HG03342 (cell line): ENCODE data around the gene TMEM53.

Source experiments
- ATAC-seq: cut with Tn5 transposase; IDR thresholded peaks from one replicate; pipeline ENCODE4 v1.9.1; 2021; ENCODE audit warnings: mild to moderate bottlenecking, moderate library complexity; ENCODE audit not compliant: unreplicated experiment

Gene TMEM53

GRCh38 chr1:44648529-44649250 is 25.6 kb downstream of the TMEM53 start:
- ATAC-seq: no peak

- ATAC-seq: no peak
Measured at GRCh38 chr1:44647896-44648295, 26.4 kb downstream of the TMEM53 start.

- ATAC-seq: no peak
Measured at GRCh38 chr1:44646261-44647110, 27.8 kb downstream of the TMEM53 start.

GRCh38 chr1:44645476-44646244 is 28.6 kb downstream of the TMEM53 start:
- ATAC-seq: no peak

- no peak for ATAC-seq
Measured at GRCh38 chr1:44644806-44645205, 29.5 kb downstream of the TMEM53 start.

GRCh38 chr1:44643721-44644334 is 30.5 kb downstream of the TMEM53 start:
- no peak for ATAC-seq

GRCh38 chr1:44642925-44643324 is 31.4 kb downstream of the TMEM53 start:
- ATAC-seq: no peak

GRCh38 chr1:44642255-44642654 is 32.0 kb downstream of the TMEM53 start:
- no peak for ATAC-seq

GRCh38 chr1:44641126-44642102 is 32.9 kb downstream of the TMEM53 start:
- ATAC-seq: no peak

GRCh38 chr1:44640200-44640853 is 34.0 kb downstream of the TMEM53 start:
- ATAC-seq: no peak

GRCh38 chr1:44637702-44638411 is 36.4 kb downstream of the TMEM53 start:
- ATAC-seq: no peak

- ATAC-seq: no peak
Measured at GRCh38 chr1:44636688-44637598, 37.3 kb downstream of the TMEM53 start.

- ATAC-seq: no peak
Measured at GRCh38 chr1:44636083-44636687, 38.1 kb downstream of the TMEM53 start.

GRCh38 chr1:44635439-44635838 is 38.8 kb downstream of the TMEM53 start:
- no peak for ATAC-seq

GRCh38 chr1:44634606-44635189 is 39.6 kb downstream of the TMEM53 start:
- ATAC-seq: no peak

GRCh38 chr1:44632598-44632997 is 41.7 kb downstream of the TMEM53 start:
- ATAC-seq: no peak
